Measurements from ENCODE around the gene TAX1BP3. TPM values are rescaled to one million over a fixed set of nuclear protein-coding genes. Genes with fewer than 3 reads are reported as not detected.

The TAX1BP3 gene
- total RNA-seq, 1 experiment from 2014 or later = 122 TPM

- DNase-seq (ENCODE audit: low read depth, low spot score) = no peak
- Histone ChIP-seq H3K36me3 (ENCODE audit: control insufficient read depth, insufficient read depth, low read length) (no peaks in the 10 kb centered on the region), H3K27ac (ENCODE audit: low read length) (no peak overlapping the region), H3K27me3 (ENCODE audit: control insufficient read depth, insufficient read depth, low read length) (no peaks in the 10 kb centered on the region), H3K4me3 (ENCODE audit: low read depth in 2 of 2, low read length in 2 of 2) (no peak overlapping the region), H3K4me1 (ENCODE audit: control insufficient read depth, insufficient read depth, low read length) (no peaks in the 10 kb centered on the region), H3K9me3 (ENCODE audit: control insufficient read depth, insufficient read depth, low read depth, low read length) (no peaks in the 10 kb centered on the region)
- peak; percentile 16; the same call in 1 of the 2 replicates for ATAC-seq
- TF ChIP-seq POLR2AphosphoS5 (IDR thresholded peaks at IDR 0.05; ENCODE audit: low read depth, low read length) (no peak), TCF7L2 (IDR thresholded peaks at IDR 0.05; ENCODE audit: low read depth, low read length) (no peak), CTCF (IDR thresholded peaks at IDR 0.05) (no peak), SIN3A (IDR thresholded peaks at IDR 0.05; ENCODE audit: borderline replicate concordance, insufficient read depth, low read depth, low read length) (no peak), REST (IDR thresholded peaks at IDR 0.05; ENCODE audit: insufficient read depth in 1 of 2, low read depth in 2 of 2, low read length in 1 of 2) (no peak)
- ChIA-PET CTCF (no interaction called here), POLR2A (no interaction called here)
- BruUV-seq (replicated peaks) = no TSS peak
- in situ Hi-C loops (cut with HindIII; ENCODE audit: low pct_unique_long_range_greater_than_20kb, low sequenced_read_pairs) (no loop called here), intact Hi-C loops (cut with micrococcal nuclease; ENCODE audit: unreplicated experiment) (no loop called here)
These were observed 20.5 kb upstream of the TAX1BP3 start for GRCh38 chr17:3688852-3689261.

DNA sequence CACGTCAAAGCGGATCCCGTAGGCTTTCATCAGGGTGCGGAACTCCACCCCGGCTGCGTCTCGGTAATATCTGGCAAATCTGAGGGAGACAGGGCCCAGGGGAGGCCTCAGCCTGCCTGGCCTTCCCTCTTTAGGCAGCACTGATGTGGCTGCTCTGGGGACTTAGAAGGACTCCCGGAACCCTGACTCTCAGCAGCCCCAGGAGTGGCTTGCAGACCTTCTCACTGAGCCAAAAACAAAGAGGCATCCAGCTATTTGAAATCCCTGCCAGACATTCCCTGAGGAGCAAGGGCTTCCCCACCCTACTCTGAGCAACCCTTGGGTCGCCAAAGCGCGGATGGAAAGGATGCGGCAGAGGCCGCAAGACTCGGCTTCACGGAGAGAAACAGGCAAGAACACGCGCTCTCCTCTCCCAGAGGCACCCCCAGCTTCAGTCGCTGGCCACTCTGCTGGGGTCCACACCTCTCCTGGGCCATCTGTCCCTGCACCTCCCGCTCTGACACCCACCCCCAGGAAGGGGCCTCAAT, 19.7 kb upstream of the TAX1BP3 start:
- H3K27me3 ChIP-seq (ENCODE audit: control insufficient read depth, insufficient read depth, low read length) = no peaks in the 10 kb centered on the region
- no peak for DNase-seq (ENCODE audit: low read depth, low spot score)
- no peak overlapping the region for H3K27ac ChIP-seq (ENCODE audit: low read length)
- ATAC-seq = peak; percentile 64
- H3K4me1 ChIP-seq (ENCODE audit: control insufficient read depth, insufficient read depth, low read length) = no peaks in the 10 kb centered on the region
- H3K9me3 ChIP-seq (ENCODE audit: control insufficient read depth, insufficient read depth, low read depth, low read length) = no peaks in the 10 kb centered on the region
- POLR2A ChIA-PET = no interaction called here
- TF ChIP-seq REST (IDR thresholded peaks at IDR 0.05; ENCODE audit: insufficient read depth in 1 of 2, low read depth in 2 of 2, low read length in 1 of 2) = no peak
- no peak for TF ChIP-seq POLR2AphosphoS5 (IDR thresholded peaks at IDR 0.05; ENCODE audit: low read depth, low read length)
- TF ChIP-seq SIN3A (IDR thresholded peaks at IDR 0.05; ENCODE audit: borderline replicate concordance, insufficient read depth, low read depth, low read length) = no peak
- no peak for TF ChIP-seq TCF7L2 (IDR thresholded peaks at IDR 0.05; ENCODE audit: low read depth, low read length)
- TF ChIP-seq CTCF (IDR thresholded peaks at IDR 0.05) = no peak
- intact Hi-C loops (cut with micrococcal nuclease; ENCODE audit: unreplicated experiment) = no loop called here
- CTCF ChIA-PET = no interaction called here
- no peak overlapping the region for H3K4me3 ChIP-seq (ENCODE audit: low read depth in 2 of 2, low read length in 2 of 2)
- in situ Hi-C loops (cut with HindIII; ENCODE audit: low pct_unique_long_range_greater_than_20kb, low sequenced_read_pairs) = no loop called here
- no peaks in the 10 kb centered on the region for H3K36me3 ChIP-seq (ENCODE audit: control insufficient read depth, insufficient read depth, low read length)
- no TSS peak for BruUV-seq (replicated peaks)
